Esophagus (tissue), 2 donors: ENCODE data around the gene ALPK1. TPM values are rescaled to one million over a fixed set of nuclear protein-coding genes. Genes with fewer than 3 reads are reported as not detected.

Source experiments
- H3K27ac ChIP-seq, 2 donors: one replicate each; pipeline ENCODE4 v1.5.1; 2013; ENCODE audit warnings: low read depth in 2 of 2, mild to moderate bottlenecking in 2 of 2, inconsistent platforms in 1 of 2, low read length in 1 of 2, moderate library complexity in 1 of 2
- H3K27me3 ChIP-seq, 2 donors: one replicate each; pipeline ENCODE4 v1.6.1; 2013; ENCODE audit warnings: low read length in 2 of 2, control low read depth in 1 of 2, mild to moderate bottlenecking in 1 of 2; ENCODE audit not compliant: insufficient read depth in 2 of 2, control insufficient read depth in 1 of 2
- H3K36me3 ChIP-seq, 2 donors: one replicate each; pipeline ENCODE4 v1.6.1; 2013; ENCODE audit warnings: low read length in 1 of 2; ENCODE audit not compliant: control insufficient read depth in 2 of 2, insufficient read depth in 2 of 2
- H3K4me1 ChIP-seq, 2 donors: one replicate each; pipeline ENCODE4 v1.6.1; 2013; ENCODE audit warnings: low read length in 1 of 2; ENCODE audit not compliant: control insufficient read depth in 2 of 2, insufficient read depth in 2 of 2
- H3K4me3 ChIP-seq, 2 donors: one replicate each; pipeline ENCODE4 v1.5.1; 2013; ENCODE audit warnings: low read length in 2 of 2, mild to moderate bottlenecking in 2 of 2, low read depth in 1 of 2, moderate library complexity in 1 of 2
- H3K9me3 ChIP-seq, 2 donors: one replicate each; pipeline ENCODE4 v1.6.1; 2013; ENCODE audit warnings: mild to moderate bottlenecking in 2 of 2, low read depth in 1 of 2, low read length in 1 of 2, moderate library complexity in 1 of 2; ENCODE audit not compliant: control insufficient read depth in 2 of 2, insufficient read depth in 1 of 2
- WGBS, 2 donors: extraction: QIAGEN DNeasy Blood & Tissue Kit; methylation state at CpG; one replicate each; pipeline ENCODE4 v1.1.7; 2013; 5-methylcytosine and 5-hydroxymethylcytosine counted together
- polyA plus RNA-seq, 2 donors: library from polyadenylated mRNA; stranded (reverse); fragments of 200-250 nt; gene quantifications; one replicate each; pipeline ENCODE4 v1.2.3, GENCODE V29; 2013
- donor health status: healthy with polysubstance abuse.
- donor health status: Bipolar disorder and iron deficiency.

ALPK1 gene
- polyA plus RNA-seq, 2 donors, result 4.2 to 6.3 TPM

- Histone ChIP-seq H3K27me3 (no peaks in the 10 kb centered on the region), H3K27ac (no peak overlapping the region), H3K4me3 (no peak overlapping the region), H3K4me1 (no peaks in the 10 kb centered on the region), H3K9me3 (peaks cover 0 to 21% of the 10 kb centered on the region in 2 donors), H3K36me3 (peaks cover 0 to 7% of the 10 kb centered on the region in 2 donors)
- 74 to 80% methylated on average over 6 of the region's 6 CpGs for WGBS, 2 donors
Observed at GRCh38 chr4:112361181-112361791, 64.1 kb downstream of the ALPK1 start.

DNA sequence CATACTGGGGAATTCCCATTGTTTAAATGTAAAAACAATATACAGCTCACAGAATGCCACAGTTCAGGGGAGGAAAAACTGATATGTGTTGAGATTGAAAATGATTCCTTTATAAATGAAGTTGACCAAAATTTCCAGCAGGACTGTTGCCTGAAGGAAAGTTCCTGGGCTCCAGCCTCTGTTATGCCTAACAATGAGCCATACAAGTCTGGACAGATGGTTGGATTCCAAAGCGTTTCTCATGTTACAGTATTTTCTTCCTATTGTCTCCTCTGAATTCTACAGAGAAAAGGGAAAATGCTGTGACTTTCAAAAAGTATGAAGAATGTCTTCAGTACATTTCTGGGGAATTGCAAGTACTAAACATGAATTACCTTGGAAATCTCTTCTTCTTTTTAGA lies 73.3 kb downstream of the ALPK1 start:
- Histone ChIP-seq H3K27me3 (no peaks in the 10 kb centered on the region), H3K9me3 (no peaks in the 10 kb centered on the region), H3K4me3 (no peak overlapping the region), H3K27ac (no peak overlapping the region), H3K36me3 (no peaks in the 10 kb centered on the region), H3K4me1 (no peaks in the 10 kb centered on the region)
- WGBS, 2 donors, result 48 to 58% methylated on average over 1 of the region's 1 CpG

DNA sequence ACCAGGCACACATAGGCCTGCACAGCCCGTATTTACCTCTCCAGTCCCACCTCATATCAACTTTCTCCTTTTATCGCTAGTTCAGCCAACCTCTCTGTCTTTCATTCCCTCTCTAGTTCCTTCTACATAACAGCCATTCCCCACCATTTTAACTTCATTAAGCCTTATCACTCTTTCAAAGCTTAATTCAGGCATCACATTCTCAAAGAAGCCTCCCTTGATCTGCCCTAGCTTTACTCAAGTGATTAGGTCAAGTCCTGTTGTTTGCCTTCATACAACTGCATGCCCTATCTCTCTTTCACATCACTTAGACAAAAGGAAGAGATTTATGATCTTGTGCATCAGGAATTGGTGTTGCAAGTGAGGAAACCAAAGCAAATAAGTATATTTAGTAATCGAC lies 74.2 kb downstream of the ALPK1 start:
- no peaks in the 10 kb centered on the region for H3K9me3 ChIP-seq
- 84 to 86% methylated on average over 3 of the region's 3 CpGs for WGBS, 2 donors
- no peaks in the 10 kb centered on the region for H3K36me3 ChIP-seq
- no peak overlapping the region for H3K27ac ChIP-seq
- H3K27me3 ChIP-seq, result no peaks in the 10 kb centered on the region
- no peaks in the 10 kb centered on the region for H3K4me1 ChIP-seq
- H3K4me3 ChIP-seq, result no peak overlapping the region

- H3K4me3 ChIP-seq, result no peak overlapping the region
- no peaks in the 10 kb centered on the region for H3K9me3 ChIP-seq
- H3K4me1 ChIP-seq, result no peaks in the 10 kb centered on the region
- peaks cover 0 to 3% of the 10 kb centered on the region in 2 donors for H3K36me3 ChIP-seq
- H3K27ac ChIP-seq, result no peak overlapping the region
- WGBS, 2 donors, result 88 to 89% methylated on average over 2 of the region's 2 CpGs
- no peaks in the 10 kb centered on the region for H3K27me3 ChIP-seq
Observed at GRCh38 chr4:112374850-112375249, 77.7 kb downstream of the ALPK1 start.

- 85% methylated on average over 6 of the region's 6 CpGs for WGBS, 2 donors
- H3K4me3 ChIP-seq, result no peak overlapping the region
- no peaks in the 10 kb centered on the region for H3K27me3 ChIP-seq
- H3K4me1 ChIP-seq, result no peaks in the 10 kb centered on the region
- H3K9me3 ChIP-seq, result no peaks in the 10 kb centered on the region
- peaks cover 0 to 3% of the 10 kb centered on the region in 2 donors for H3K36me3 ChIP-seq
- H3K27ac ChIP-seq, result no peak overlapping the region
Observed at GRCh38 chr4:112377171-112377570, 80.0 kb downstream of the ALPK1 start.

DNA sequence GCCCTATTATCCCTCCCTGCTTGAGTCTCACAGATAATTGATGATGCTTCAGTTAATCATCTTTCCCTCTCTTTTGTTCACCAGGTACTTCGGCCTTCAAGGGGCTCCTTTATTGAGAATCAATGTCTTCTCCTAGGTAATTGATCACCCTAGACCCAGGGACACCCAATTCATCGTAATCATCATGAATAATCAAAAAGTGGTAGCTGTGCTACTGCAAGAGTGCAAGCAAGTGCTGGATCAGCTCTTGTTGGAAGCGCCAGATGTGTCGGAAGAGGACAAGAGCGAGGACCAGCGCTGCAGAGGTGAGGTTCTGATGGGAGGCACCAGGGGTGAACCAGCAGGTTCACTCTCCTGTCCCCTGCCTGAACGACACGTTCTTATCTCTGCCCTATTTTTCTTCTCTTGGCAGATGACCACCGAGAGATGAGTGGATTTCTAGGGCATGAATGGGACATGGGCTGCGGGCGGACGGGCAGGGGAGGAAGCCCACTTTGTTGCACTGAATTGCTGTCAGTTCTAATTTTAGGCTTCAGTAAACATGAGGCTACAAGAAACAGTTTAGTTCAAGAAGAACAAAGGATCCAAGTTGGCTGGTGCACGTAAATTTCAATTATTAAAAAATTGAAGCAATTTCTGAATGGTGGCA lies 80.5 kb downstream of the ALPK1 start:
- 84 to 90% methylated on average over 13 of the region's 13 CpGs for WGBS, 2 donors
- H3K27me3 ChIP-seq, result no peaks in the 10 kb centered on the region
- H3K36me3 ChIP-seq, result peaks cover 0 to 3% of the 10 kb centered on the region in 2 donors
- no peak overlapping the region for H3K27ac ChIP-seq
- H3K4me3 ChIP-seq, result no peak overlapping the region
- H3K4me1 ChIP-seq, result no peaks in the 10 kb centered on the region
- no peaks in the 10 kb centered on the region for H3K9me3 ChIP-seq

DNA sequence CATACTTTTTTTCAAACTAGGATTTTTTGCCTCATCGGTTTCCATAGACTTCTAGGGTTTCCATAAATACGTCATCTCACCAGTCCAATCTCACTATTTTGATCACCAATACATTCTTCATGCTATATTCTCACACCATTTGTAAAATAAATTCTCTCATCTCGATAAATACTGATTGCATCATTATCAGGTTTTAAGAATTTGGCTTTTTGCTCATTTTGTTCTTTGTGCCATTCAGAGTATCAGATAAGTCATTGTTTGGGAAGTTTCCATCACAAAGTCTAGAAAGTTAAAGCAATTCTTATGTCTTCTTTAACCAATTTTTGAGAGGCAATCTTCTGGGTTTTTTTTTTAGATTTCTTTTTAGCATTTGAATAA lies 81.1 kb downstream of the ALPK1 start:
- 77 to 95% methylated on average over 3 of the region's 3 CpGs for WGBS, 2 donors
- no peak overlapping the region for H3K27ac ChIP-seq

DNA sequence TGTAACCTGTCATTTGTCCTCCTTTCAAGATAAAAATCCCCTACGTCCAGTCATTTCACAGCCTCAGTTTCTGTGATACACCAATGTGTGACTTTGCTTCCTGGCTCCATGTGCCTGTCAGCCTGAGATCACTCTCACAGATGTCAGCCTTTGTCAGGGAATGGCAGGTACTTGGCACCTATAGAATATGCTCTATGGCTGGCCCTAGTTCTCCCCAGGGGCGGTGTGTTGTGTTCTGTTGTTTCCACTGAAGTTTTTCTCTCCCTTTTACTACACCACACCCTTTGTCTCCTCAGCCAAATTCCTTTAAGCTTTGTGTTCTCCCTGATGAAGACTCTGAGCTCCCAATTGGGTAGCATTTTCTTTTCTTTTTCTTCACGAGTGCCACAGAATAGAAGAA lies 81.7 kb downstream of the ALPK1 start:
- Histone ChIP-seq H3K4me3 (no peak overlapping the region), H3K27ac (no peak overlapping the region), H3K9me3 (no peaks in the 10 kb centered on the region), H3K27me3 (no peaks in the 10 kb centered on the region), H3K36me3 (peaks cover 3% of the 10 kb centered on the region in 2 donors), H3K4me1 (no peaks in the 10 kb centered on the region)
- 67 to 72% methylated on average over 3 of the region's 3 CpGs for WGBS, 2 donors

More for the DNA sequence above, 81.1 kb downstream of the ALPK1 start:
- H3K36me3 ChIP-seq, result peaks cover 3% of the 10 kb centered on the region in 2 donors
- no peaks in the 10 kb centered on the region for H3K4me1 ChIP-seq
- H3K4me3 ChIP-seq, result no peak overlapping the region
- no peaks in the 10 kb centered on the region for H3K9me3 ChIP-seq
- no peaks in the 10 kb centered on the region for H3K27me3 ChIP-seq

- Histone ChIP-seq H3K4me3 (no peak overlapping the region), H3K4me1 (no peaks in the 10 kb centered on the region), H3K9me3 (no peaks in the 10 kb centered on the region), H3K36me3 (peaks cover 3% of the 10 kb centered on the region in 2 donors), H3K27me3 (no peaks in the 10 kb centered on the region), H3K27ac (no peak overlapping the region)
- 77 to 84% methylated on average over 26 of the region's 26 CpGs for WGBS, 2 donors
Observed at GRCh38 chr4:112379306-112379705, 82.1 kb downstream of the ALPK1 start.
